HL-60 (cell line): ENCODE results near the gene OR10H3.
"Not testable (repeated sequence)": the region's sequence is repeated elsewhere in the genome, so short reads cannot be mapped to it uniquely, and the experiment has no call there.

ENCODE experiments used
- DNase-seq, 2 experiments: peaks; one replicate each; pipeline ENCODE4 v3.0.0-alpha.2; 2010 to 2020; ENCODE audit warnings: low read depth in 1 of 2, low spot score in 1 of 2
- H3K27ac ChIP-seq: fragments of 250-450 bp; sonication (Bioruptor Pico); replicated peaks from 2 replicates; pipeline ENCODE4 v1.5.1; 2020; ENCODE audit warnings: mild to moderate bottlenecking, moderate library complexity
- H3K27me3 ChIP-seq: fragments of 250-450 bp; sonication (Bioruptor Pico); 2 replicates; pipeline ENCODE4 v1.5.1; 2021; ENCODE audit warnings: mild to moderate bottlenecking, moderate library complexity; ENCODE audit not compliant: insufficient read depth, poor library complexity, severe bottlenecking
- H3K4me3 ChIP-seq: replicated peaks from 2 replicates; pipeline ENCODE4 v1.5.1; 2011; ENCODE audit warnings: mild to moderate bottlenecking, control low read depth, low read length; ENCODE audit not compliant: insufficient read depth
- CTCF ChIP-seq: IDR thresholded peaks from one replicate; pipeline ENCODE4 v1.5.1; 2011; ENCODE audit warnings: low read length, control low read depth, inconsistent platforms; ENCODE audit not compliant: insufficient read depth
- GABPA ChIP-seq: IDR thresholded peaks from 2 replicates; pipeline ENCODE4 v1.6.1; 2012; ENCODE audit warnings: low read depth
- POLR2AphosphoS5 ChIP-seq: IDR thresholded peaks from 2 replicates; pipeline ENCODE4 v1.6.1; 2012; ENCODE audit warnings: low read depth
- REST ChIP-seq: IDR thresholded peaks from 2 replicates; pipeline ENCODE4 v1.6.1; 2012; ENCODE audit warnings: low read depth; ENCODE audit not compliant: insufficient replicate concordance
- SPI1 ChIP-seq: IDR thresholded peaks from 2 replicates; pipeline ENCODE4 v1.6.1; 2012; ENCODE audit warnings: low read depth, mild to moderate bottlenecking, borderline replicate concordance

Gene OR10H3

GRCh38 chr19:15759962-15760565, 22.3 kb downstream of the OR10H3 start:
- no peak for DNase-seq
- Histone ChIP-seq H3K27me3 (no peaks in the 10 kb centered on the region), H3K4me3 (no peak overlapping the region), H3K27ac (no peak overlapping the region)
- no peak for TF ChIP-seq POLR2AphosphoS5
- TF ChIP-seq CTCF, result peak; percentile 17
- TF ChIP-seq REST, result peak; percentile 45
- TF ChIP-seq GABPA, result no peak
- TF ChIP-seq SPI1, result no peak

GRCh38 chr19:15769586-15769985, 31.8 kb downstream of the OR10H3 start:
- no peak overlapping the region for H3K4me3 ChIP-seq
- H3K27ac ChIP-seq, result no peak overlapping the region
- TF ChIP-seq GABPA (no peak), POLR2AphosphoS5 (no peak), REST (peak; percentile 95), SPI1 (no peak), CTCF (no peak)
- DNase-seq, result no peak
- H3K27me3 ChIP-seq, result no peaks in the 10 kb centered on the region

- not testable (repeated sequence) for H3K4me3 ChIP-seq, H3K27ac ChIP-seq, DNase-seq, H3K27me3 ChIP-seq
Observed at GRCh38 chr19:15774159-15774558, 36.4 kb downstream of the OR10H3 start.

- TF ChIP-seq SPI1 (no peak), GABPA (no peak), POLR2AphosphoS5 (no peak), REST (no peak), CTCF (no peak)
- no peak for DNase-seq
- Histone ChIP-seq H3K27me3 (no peaks in the 10 kb centered on the region), H3K27ac (no peak overlapping the region), H3K4me3 (no peak overlapping the region)
Observed at GRCh38 chr19:15775249-15775648, 37.5 kb downstream of the OR10H3 start.
